ENCODE measurements around the gene EEF1A2.

The EEF1A2 gene

GRCh38 chr20:63451821-63452220 lies 47.1 kb downstream of the EEF1A2 start:
- DNase-seq, result no peak
- H3K4me1 ChIP-seq (ENCODE audit: control insufficient read depth, insufficient read depth, low read length, poor library complexity, severe bottlenecking), result no peaks in the 10 kb centered on the region
- H3K4me3 ChIP-seq (ENCODE audit: insufficient read depth, low read depth, low read length, poor library complexity, severe bottlenecking), result no peak overlapping the region
- H3K36me3 ChIP-seq (ENCODE audit: control insufficient read depth, insufficient read depth, low read length), result no peaks in the 10 kb centered on the region
- H3K9me3 ChIP-seq (ENCODE audit: control insufficient read depth, low read length), result no peaks in the 10 kb centered on the region
- peaks cover 14% of the 10 kb centered on the region for H3K27me3 ChIP-seq (replicated peaks; ENCODE audit: control insufficient read depth, insufficient read depth, low read length, poor library complexity, severe bottlenecking)
- no peak overlapping the region for H3K27ac ChIP-seq (ENCODE audit: insufficient read depth, low read length, poor library complexity, severe bottlenecking)

GRCh38 chr20:63449796-63450730 lies 48.8 kb downstream of the EEF1A2 start:
- no peak for DNase-seq
- H3K27me3 ChIP-seq (replicated peaks; ENCODE audit: control insufficient read depth, insufficient read depth, low read length, poor library complexity, severe bottlenecking), result peaks cover 14% of the 10 kb centered on the region
- no peak overlapping the region for H3K27ac ChIP-seq (ENCODE audit: insufficient read depth, low read length, poor library complexity, severe bottlenecking)

DNA sequence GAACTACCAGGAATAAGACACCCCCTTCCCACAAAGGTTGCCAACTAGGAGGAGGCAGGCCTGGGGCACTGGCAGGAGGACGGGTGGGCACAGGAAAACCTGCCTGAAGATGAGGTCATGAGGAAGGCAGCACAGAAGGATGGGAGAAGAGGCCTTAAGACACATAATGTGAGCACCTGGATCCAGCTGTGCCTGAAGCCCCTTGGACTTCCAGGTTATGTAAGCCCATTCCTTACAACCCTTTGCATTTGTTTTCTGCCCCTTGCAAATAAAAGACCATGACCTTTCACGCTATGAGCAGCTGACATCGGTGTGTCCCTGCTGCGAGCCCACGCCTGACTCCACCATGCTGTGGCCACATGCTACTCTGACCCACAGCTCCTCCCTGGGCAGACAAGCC lies 49.9 kb downstream of the EEF1A2 start:
- Histone ChIP-seq H3K4me1 (ENCODE audit: control insufficient read depth, insufficient read depth, low read length, poor library complexity, severe bottlenecking) (no peaks in the 10 kb centered on the region), H3K27ac (ENCODE audit: insufficient read depth, low read length, poor library complexity, severe bottlenecking) (no peak overlapping the region), H3K9me3 (ENCODE audit: control insufficient read depth, low read length) (no peaks in the 10 kb centered on the region), H3K4me3 (ENCODE audit: insufficient read depth, low read depth, low read length, poor library complexity, severe bottlenecking) (no peak overlapping the region), H3K36me3 (ENCODE audit: control insufficient read depth, insufficient read depth, low read length) (no peaks in the 10 kb centered on the region), H3K27me3 (replicated peaks; ENCODE audit: control insufficient read depth, insufficient read depth, low read length, poor library complexity, severe bottlenecking) (peaks cover 6% of the 10 kb centered on the region)
- no peak for DNase-seq

More at GRCh38 chr20:63449796-63450730, 48.8 kb downstream of the EEF1A2 start:
- Histone ChIP-seq H3K4me3 (ENCODE audit: insufficient read depth, low read depth, low read length, poor library complexity, severe bottlenecking) (no peak overlapping the region), H3K4me1 (ENCODE audit: control insufficient read depth, insufficient read depth, low read length, poor library complexity, severe bottlenecking) (no peaks in the 10 kb centered on the region), H3K9me3 (ENCODE audit: control insufficient read depth, low read length) (no peaks in the 10 kb centered on the region), H3K36me3 (ENCODE audit: control insufficient read depth, insufficient read depth, low read length) (no peaks in the 10 kb centered on the region)

- no peaks in the 10 kb centered on the region for H3K4me1 ChIP-seq (ENCODE audit: control insufficient read depth, insufficient read depth, low read length, poor library complexity, severe bottlenecking)
- H3K27ac ChIP-seq (ENCODE audit: insufficient read depth, low read length, poor library complexity, severe bottlenecking), result no peak overlapping the region
- H3K4me3 ChIP-seq (ENCODE audit: insufficient read depth, low read depth, low read length, poor library complexity, severe bottlenecking), result no peak overlapping the region
- H3K27me3 ChIP-seq (replicated peaks; ENCODE audit: control insufficient read depth, insufficient read depth, low read length, poor library complexity, severe bottlenecking), result peaks cover 5% of the 10 kb centered on the region
- DNase-seq, result no peak
- no peaks in the 10 kb centered on the region for H3K9me3 ChIP-seq (ENCODE audit: control insufficient read depth, low read length)
- no peaks in the 10 kb centered on the region for H3K36me3 ChIP-seq (ENCODE audit: control insufficient read depth, insufficient read depth, low read length)
These were observed 50.9 kb downstream of the EEF1A2 start for GRCh38 chr20:63448031-63448430.

DNA sequence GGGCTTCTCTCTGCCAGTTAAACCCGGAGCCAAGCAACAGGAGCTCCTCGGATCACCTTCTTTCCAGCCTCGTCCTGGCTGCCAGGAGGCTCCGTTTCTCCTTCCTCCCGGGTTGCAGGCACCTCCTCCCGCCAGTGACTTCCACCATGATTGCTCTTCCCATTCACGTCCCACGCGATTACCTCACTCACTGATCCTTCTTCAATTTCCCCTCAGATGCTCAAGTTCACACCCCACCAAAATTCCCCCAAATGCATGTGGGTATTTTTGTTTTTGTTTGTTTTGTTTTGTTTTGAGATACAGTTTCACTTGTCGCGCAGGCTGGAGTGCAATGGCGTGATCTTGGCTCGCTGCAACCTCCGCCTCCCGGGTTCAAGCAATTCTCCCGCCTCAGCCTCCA lies 51.6 kb downstream of the EEF1A2 start:
- H3K4me1 ChIP-seq (ENCODE audit: control insufficient read depth, insufficient read depth, low read length, poor library complexity, severe bottlenecking), result no peaks in the 10 kb centered on the region
- no peaks in the 10 kb centered on the region for H3K9me3 ChIP-seq (ENCODE audit: control insufficient read depth, low read length)
- no peaks in the 10 kb centered on the region for H3K36me3 ChIP-seq (ENCODE audit: control insufficient read depth, insufficient read depth, low read length)
- H3K27me3 ChIP-seq (replicated peaks; ENCODE audit: control insufficient read depth, insufficient read depth, low read length, poor library complexity, severe bottlenecking), result peaks cover 5% of the 10 kb centered on the region
- H3K4me3 ChIP-seq (ENCODE audit: insufficient read depth, low read depth, low read length, poor library complexity, severe bottlenecking), result no peak overlapping the region
- H3K27ac ChIP-seq (ENCODE audit: insufficient read depth, low read length, poor library complexity, severe bottlenecking), result no peak overlapping the region
- DNase-seq, result no peak

DNA sequence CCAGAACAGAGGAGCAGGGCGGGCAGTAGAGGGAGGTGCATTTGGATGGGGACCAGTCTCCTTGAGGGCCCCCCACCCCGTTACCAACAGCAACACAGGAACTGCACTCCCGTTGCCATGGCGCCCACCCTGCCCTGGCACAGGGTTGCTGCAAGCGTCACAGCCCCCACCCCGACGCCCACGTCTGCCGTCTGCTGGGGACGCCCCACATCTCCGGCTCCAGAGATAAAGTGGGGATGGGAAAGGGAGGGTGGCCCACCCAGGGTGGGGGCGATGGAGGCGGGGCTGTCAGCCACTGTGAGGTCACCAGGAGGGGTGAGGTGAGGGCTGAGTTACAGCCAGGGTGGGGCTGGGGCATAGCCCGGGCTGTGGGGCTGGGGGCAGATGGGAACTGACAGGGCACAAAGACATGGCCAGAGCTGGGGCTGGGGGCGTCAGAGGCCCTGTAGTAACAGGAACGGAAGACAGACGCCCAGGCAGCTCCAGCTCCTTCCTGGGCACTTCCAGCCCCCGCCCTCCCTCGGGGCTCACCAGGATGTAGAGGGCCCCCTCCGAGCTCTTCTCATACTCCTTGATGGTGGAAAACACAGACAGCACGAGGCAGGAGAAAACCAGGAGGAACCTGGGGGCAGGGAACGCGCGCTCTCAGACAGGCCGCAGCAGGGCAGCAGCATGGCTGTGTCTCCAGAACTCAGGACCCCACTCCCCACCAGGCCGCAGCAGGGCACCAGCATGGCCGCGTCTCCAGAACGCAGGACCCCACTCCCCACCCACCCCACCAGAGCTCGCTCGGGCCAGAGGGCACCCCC lies 52.5 kb downstream of the EEF1A2 start:
- Histone ChIP-seq H3K27me3 (replicated peaks; ENCODE audit: control insufficient read depth, insufficient read depth, low read length, poor library complexity, severe bottlenecking) (peaks cover 5% of the 10 kb centered on the region), H3K9me3 (ENCODE audit: control insufficient read depth, low read length) (no peaks in the 10 kb centered on the region), H3K4me3 (ENCODE audit: insufficient read depth, low read depth, low read length, poor library complexity, severe bottlenecking) (no peak overlapping the region), H3K27ac (ENCODE audit: insufficient read depth, low read length, poor library complexity, severe bottlenecking) (no peak overlapping the region), H3K36me3 (ENCODE audit: control insufficient read depth, insufficient read depth, low read length) (no peaks in the 10 kb centered on the region), H3K4me1 (ENCODE audit: control insufficient read depth, insufficient read depth, low read length, poor library complexity, severe bottlenecking) (peaks cover 9% of the 10 kb centered on the region)
- no peak for DNase-seq

GRCh38 chr20:63445075-63445734 lies 53.7 kb downstream of the EEF1A2 start:
- H3K4me1 ChIP-seq (ENCODE audit: control insufficient read depth, insufficient read depth, low read length, poor library complexity, severe bottlenecking), result peaks cover 13% of the 10 kb centered on the region
- H3K4me3 ChIP-seq (ENCODE audit: insufficient read depth, low read depth, low read length, poor library complexity, severe bottlenecking), result no peak overlapping the region
- no peak overlapping the region for H3K27ac ChIP-seq (ENCODE audit: insufficient read depth, low read length, poor library complexity, severe bottlenecking)
- no peak for DNase-seq
- H3K27me3 ChIP-seq (replicated peaks; ENCODE audit: control insufficient read depth, insufficient read depth, low read length, poor library complexity, severe bottlenecking), result peaks cover 5% of the 10 kb centered on the region
- H3K9me3 ChIP-seq (ENCODE audit: control insufficient read depth, low read length), result no peaks in the 10 kb centered on the region
- H3K36me3 ChIP-seq (ENCODE audit: control insufficient read depth, insufficient read depth, low read length), result no peaks in the 10 kb centered on the region

- Histone ChIP-seq H3K4me3 (ENCODE audit: insufficient read depth, low read depth, low read length, poor library complexity, severe bottlenecking) (no peak overlapping the region), H3K27me3 (replicated peaks; ENCODE audit: control insufficient read depth, insufficient read depth, low read length, poor library complexity, severe bottlenecking) (peaks cover 5% of the 10 kb centered on the region), H3K36me3 (ENCODE audit: control insufficient read depth, insufficient read depth, low read length) (no peaks in the 10 kb centered on the region), H3K27ac (ENCODE audit: insufficient read depth, low read length, poor library complexity, severe bottlenecking) (no peak overlapping the region), H3K4me1 (ENCODE audit: control insufficient read depth, insufficient read depth, low read length, poor library complexity, severe bottlenecking) (peaks cover 13% of the 10 kb centered on the region), H3K9me3 (ENCODE audit: control insufficient read depth, low read length) (no peaks in the 10 kb centered on the region)
- DNase-seq, result no peak
These were observed 54.3 kb downstream of the EEF1A2 start for GRCh38 chr20:63444548-63444947.

DNA sequence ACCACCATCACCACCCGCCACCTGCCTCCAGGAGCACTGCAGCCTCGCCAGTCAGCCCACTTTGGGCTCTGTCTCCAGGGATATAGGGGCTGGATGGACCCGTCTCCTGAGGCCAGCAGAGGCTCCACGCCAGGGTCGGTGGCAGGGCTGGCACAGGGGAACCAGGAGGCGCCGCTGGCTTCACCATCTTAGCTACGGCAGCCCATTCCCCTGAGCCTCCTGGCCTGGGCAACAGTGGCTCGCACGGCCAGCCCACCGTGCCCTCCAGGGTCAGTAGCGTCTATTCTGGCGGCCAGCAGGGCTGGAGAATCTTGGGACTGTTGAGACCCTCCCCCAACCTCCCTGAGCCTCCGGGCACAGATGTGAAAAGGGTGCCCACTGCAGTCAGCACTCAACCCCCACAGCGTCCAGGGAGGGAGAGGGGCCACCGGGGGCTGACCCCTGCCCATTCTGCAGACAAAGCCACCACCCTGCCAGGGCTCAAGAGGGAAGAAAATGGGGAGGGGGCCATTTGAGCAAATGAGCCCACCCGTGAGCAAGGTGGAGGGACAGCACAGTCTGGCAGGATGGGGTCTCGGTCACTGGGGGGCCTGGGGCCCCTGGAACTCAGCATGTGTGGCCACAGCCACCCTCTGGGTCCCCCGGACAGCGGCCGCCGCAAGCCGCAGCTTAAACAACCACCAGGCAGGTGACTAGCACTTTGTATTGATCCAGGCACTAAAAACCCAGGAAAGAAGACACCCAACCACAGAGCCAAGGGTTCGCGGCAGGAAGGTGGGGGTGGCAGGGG lies 55.1 kb downstream of the EEF1A2 start:
- Histone ChIP-seq H3K4me3 (ENCODE audit: insufficient read depth, low read depth, low read length, poor library complexity, severe bottlenecking) (no peak overlapping the region), H3K4me1 (ENCODE audit: control insufficient read depth, insufficient read depth, low read length, poor library complexity, severe bottlenecking) (peaks cover 13% of the 10 kb centered on the region), H3K36me3 (ENCODE audit: control insufficient read depth, insufficient read depth, low read length) (no peaks in the 10 kb centered on the region), H3K27ac (ENCODE audit: insufficient read depth, low read length, poor library complexity, severe bottlenecking) (no peak overlapping the region), H3K27me3 (replicated peaks; ENCODE audit: control insufficient read depth, insufficient read depth, low read length, poor library complexity, severe bottlenecking) (peaks cover 5% of the 10 kb centered on the region), H3K9me3 (ENCODE audit: control insufficient read depth, low read length) (no peaks in the 10 kb centered on the region)
- no peak for DNase-seq

All from effector memory CD4-positive, alpha-beta T cell (primary cell).